Cardiac muscle cell (in vitro differentiated cells and primary cell): ENCODE data around the gene MS4A12. TPM values are rescaled to one million over a fixed set of nuclear protein-coding genes. Genes with fewer than 3 reads are reported as not detected.

Source experiments
- DNase-seq, 2 donors: peaks; one replicate each; pipeline versions ENCODE4 v3.0.0 to v3.0.0-alpha.2; 2010 to 2017; ENCODE audit warnings: low read depth in 1 of 2, low spot score in 1 of 2
- H3K27ac ChIP-seq: fragments of 200-600 bp; sonication (generic); 2 replicates; pipeline ENCODE4 v1.5.1; 2016
- H3K27me3 ChIP-seq: fragments of 200-600 bp; sonication (generic); 2 replicates; pipeline ENCODE4 v1.6.0; 2016; ENCODE audit warnings: control low read depth
- H3K36me3 ChIP-seq: fragments of 200-600 bp; sonication (generic); 2 replicates; pipeline ENCODE4 v1.5.1; 2016; ENCODE audit warnings: control low read depth
- H3K4me1 ChIP-seq: fragments of 200-600 bp; sonication (generic); 2 replicates; pipeline ENCODE4 v1.8.1; 2017; ENCODE audit warnings: low read depth, mild to moderate bottlenecking, mixed run types
- H3K4me3 ChIP-seq: fragments of 200-600 bp; sonication (generic); 2 replicates; pipeline ENCODE4 v1.5.1; 2016; ENCODE audit warnings: mild to moderate bottlenecking
- H3K9me3 ChIP-seq: fragments of 200-600 bp; sonication (generic); 2 replicates; pipeline ENCODE4 v1.5.1; 2017; ENCODE audit warnings: low read depth, mild to moderate bottlenecking, control low read depth
- CTCF ChIP-seq: IDR thresholded peaks from 2 replicates; pipeline ENCODE4 v1.5.1; 2012; ENCODE audit warnings: low read depth, mild to moderate bottlenecking, low read length
- polyA plus RNA-seq: library from polyadenylated mRNA; unstranded; fragments of >200 nt; fragmentation: Nextera tagmentation; extraction: Ambion mirVana; gene quantifications from 2 replicates; pipeline ENCODE4 v1.2.1, GENCODE V29; 2016
- total RNA-seq: library from RNA; depleted of rRNA; stranded (reverse); fragments of >200 nt; gene quantifications from 2 replicates; pipeline ENCODE4 v1.2.3, GENCODE V29; 2016

MS4A12 gene
- total and polyA plus RNA-seq, 2 experiments from 2014 or later: not detected

GRCh38 chr11:60544077-60544476 lies 51.5 kb downstream of the MS4A12 start:
- H3K4me1 ChIP-seq: no peaks in the 10 kb centered on the region
- DNase-seq: no peak
- no peaks in the 10 kb centered on the region for H3K9me3 ChIP-seq
- H3K27ac ChIP-seq: no peak overlapping the region
- no peaks in the 10 kb centered on the region for H3K27me3 ChIP-seq
- TF ChIP-seq CTCF: no peak
- H3K36me3 ChIP-seq: no peaks in the 10 kb centered on the region
- H3K4me3 ChIP-seq: no peak overlapping the region

Other genes with a start within 250 kb of the MS4A12 start
- gene MS4A4E, start 249.6 kb upstream of the MS4A12 start, total RNA-seq: not detected in 2 replicates
- not detected in 2 replicates for gene MS4A4E, start 249.6 kb upstream of the MS4A12 start, polyA plus RNA-seq
- gene MS4A4A, start 212.1 kb upstream of the MS4A12 start, total RNA-seq: not detected in 2 replicates
- not detected in 2 replicates for gene MS4A4A, start 212.1 kb upstream of the MS4A12 start, polyA plus RNA-seq
- gene MS4A6E, start 165.5 kb upstream of the MS4A12 start, total RNA-seq: not detected in 2 replicates
- not detected in 2 replicates for gene MS4A6E, start 165.5 kb upstream of the MS4A12 start, polyA plus RNA-seq
- gene MS4A7, start 114.2 kb upstream of the MS4A12 start, total RNA-seq: not detected in 2 replicates
- gene MS4A7, start 114.2 kb upstream of the MS4A12 start, polyA plus RNA-seq: not detected in 2 replicates
- not detected in 2 replicates for gene MS4A14, start 96.3 kb upstream of the MS4A12 start, total RNA-seq
- gene MS4A14, start 96.3 kb upstream of the MS4A12 start, polyA plus RNA-seq: not detected in 2 replicates
- gene MS4A5, start 63.2 kb upstream of the MS4A12 start, total RNA-seq: not detected in 2 replicates
- not detected in 2 replicates for gene MS4A5, start 63.2 kb upstream of the MS4A12 start, polyA plus RNA-seq
- gene MS4A1, start 36.9 kb upstream of the MS4A12 start, total RNA-seq: not detected in 2 replicates
- 0.27 TPM in 1 of 2 replicates, not detected in the other for gene MS4A1, start 36.9 kb upstream of the MS4A12 start, polyA plus RNA-seq
- not detected in 2 replicates for gene MS4A13, start 22.6 kb downstream of the MS4A12 start, total RNA-seq
- not detected in 2 replicates for gene MS4A13, start 22.6 kb downstream of the MS4A12 start, polyA plus RNA-seq
- not detected in 2 replicates for gene MS4A8, start 206.8 kb downstream of the MS4A12 start, total RNA-seq
- not detected in 2 replicates for gene MS4A8, start 206.8 kb downstream of the MS4A12 start, polyA plus RNA-seq
- not detected in 2 replicates for gene MS4A18, start 231.9 kb downstream of the MS4A12 start, total RNA-seq
- gene MS4A18, start 231.9 kb downstream of the MS4A12 start, polyA plus RNA-seq: not detected in 2 replicates